ENCODE data around the gene MEX3B.

MEX3B gene

DNA sequence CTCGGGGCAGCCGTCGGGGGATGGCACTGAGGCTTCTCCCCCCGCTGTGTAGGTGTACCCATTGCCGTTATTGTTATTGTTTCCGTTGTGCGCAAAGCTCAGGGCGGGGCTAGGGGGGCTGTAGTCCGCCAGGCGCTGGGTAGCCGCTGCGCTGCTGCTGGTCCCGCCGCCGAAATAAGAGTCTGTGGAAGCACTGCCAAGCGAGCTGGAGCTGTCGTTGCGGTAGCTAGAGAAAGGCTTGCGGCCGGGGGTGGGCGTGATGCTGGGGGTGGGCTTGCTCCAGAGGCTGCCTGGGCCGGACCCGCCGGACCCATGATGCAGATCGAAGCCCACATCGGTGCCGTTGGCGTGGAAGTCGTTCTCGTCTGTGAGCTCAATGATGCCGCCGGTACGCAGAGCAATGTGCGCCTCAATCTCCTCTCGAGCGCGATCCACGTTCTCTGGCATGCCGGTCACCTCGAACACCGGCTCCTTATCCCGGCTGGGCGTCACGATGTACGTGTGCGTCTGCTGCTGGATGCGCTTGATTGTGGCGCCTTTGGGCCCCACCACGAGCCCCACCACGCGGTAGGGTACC lies 1.9 kb downstream of the MEX3B start:
- TF ChIP-seq, protein P1, sequence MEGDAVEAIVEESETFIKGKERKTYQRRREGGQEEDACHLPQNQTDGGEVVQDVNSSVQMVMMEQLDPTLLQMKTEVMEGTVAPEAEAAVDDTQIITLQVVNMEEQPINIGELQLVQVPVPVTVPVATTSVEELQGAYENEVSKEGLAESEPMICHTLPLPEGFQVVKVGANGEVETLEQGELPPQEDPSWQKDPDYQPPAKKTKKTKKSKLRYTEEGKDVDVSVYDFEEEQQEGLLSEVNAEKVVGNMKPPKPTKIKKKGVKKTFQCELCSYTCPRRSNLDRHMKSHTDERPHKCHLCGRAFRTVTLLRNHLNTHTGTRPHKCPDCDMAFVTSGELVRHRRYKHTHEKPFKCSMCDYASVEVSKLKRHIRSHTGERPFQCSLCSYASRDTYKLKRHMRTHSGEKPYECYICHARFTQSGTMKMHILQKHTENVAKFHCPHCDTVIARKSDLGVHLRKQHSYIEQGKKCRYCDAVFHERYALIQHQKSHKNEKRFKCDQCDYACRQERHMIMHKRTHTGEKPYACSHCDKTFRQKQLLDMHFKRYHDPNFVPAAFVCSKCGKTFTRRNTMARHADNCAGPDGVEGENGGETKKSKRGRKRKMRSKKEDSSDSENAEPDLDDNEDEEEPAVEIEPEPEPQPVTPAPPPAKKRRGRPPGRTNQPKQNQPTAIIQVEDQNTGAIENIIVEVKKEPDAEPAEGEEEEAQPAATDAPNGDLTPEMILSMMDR (IDR thresholded peaks at IDR 0.05; ENCODE audit: control insufficient read depth, extremely low read depth, insufficient read depth) = no peak
- no peak for DNase-seq (ENCODE audit: low read depth)
- peak overlapping the region; percentile 70 for H3K4me3 ChIP-seq (ENCODE audit: low read depth, low read length)

GRCh38 chr15:82043130-82043673 lies 2.6 kb downstream of the MEX3B start:
- TF ChIP-seq, protein P1 (IDR thresholded peaks at IDR 0.05; ENCODE audit: control insufficient read depth, extremely low read depth, insufficient read depth) = no peak

GRCh38 chr15:82040862-82041261 lies 5.0 kb downstream of the MEX3B start:
- no peak overlapping the region for H3K4me3 ChIP-seq (ENCODE audit: low read depth, low read length)
- TF ChIP-seq, protein P1 (IDR thresholded peaks at IDR 0.05; ENCODE audit: control insufficient read depth, extremely low read depth, insufficient read depth) = no peak
- DNase-seq (ENCODE audit: low read depth) = peak; percentile 91

More at GRCh38 chr15:82043130-82043673, 2.6 kb downstream of the MEX3B start:
- H3K4me3 ChIP-seq (ENCODE audit: low read depth, low read length) = no peak overlapping the region
- no peak for DNase-seq (ENCODE audit: low read depth)

DNA sequence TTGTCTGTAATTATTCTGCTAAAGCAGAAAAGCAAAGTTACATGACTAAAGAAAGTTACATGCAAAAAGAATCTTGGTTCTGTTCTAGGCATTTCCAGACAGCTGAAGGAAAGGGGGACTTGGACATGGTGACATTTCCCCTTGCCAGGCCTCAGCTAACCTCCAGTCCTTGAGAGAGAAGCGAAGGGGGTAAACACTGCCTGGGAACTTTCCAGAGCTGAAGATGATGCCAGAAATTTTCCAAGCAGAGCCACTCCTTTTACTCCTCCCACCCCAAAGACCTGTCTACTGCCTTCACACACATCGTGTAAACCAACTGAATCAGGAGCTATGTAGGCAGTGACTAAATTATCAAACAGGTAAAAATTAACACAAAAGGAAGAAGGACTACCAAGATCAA lies 5.4 kb downstream of the MEX3B start:
- no peak overlapping the region for H3K4me3 ChIP-seq (ENCODE audit: low read depth, low read length)
- peak; percentile 46 for DNase-seq (ENCODE audit: low read depth)
- TF ChIP-seq, protein P1 (IDR thresholded peaks at IDR 0.05; ENCODE audit: control insufficient read depth, extremely low read depth, insufficient read depth) = no peak

GRCh38 chr15:82039871-82040270 lies 5.9 kb downstream of the MEX3B start:
- no peak for DNase-seq (ENCODE audit: low read depth)
- H3K4me3 ChIP-seq (ENCODE audit: low read depth, low read length) = no peak overlapping the region
- TF ChIP-seq, protein P1 (IDR thresholded peaks at IDR 0.05; ENCODE audit: control insufficient read depth, extremely low read depth, insufficient read depth) = no peak

DNA sequence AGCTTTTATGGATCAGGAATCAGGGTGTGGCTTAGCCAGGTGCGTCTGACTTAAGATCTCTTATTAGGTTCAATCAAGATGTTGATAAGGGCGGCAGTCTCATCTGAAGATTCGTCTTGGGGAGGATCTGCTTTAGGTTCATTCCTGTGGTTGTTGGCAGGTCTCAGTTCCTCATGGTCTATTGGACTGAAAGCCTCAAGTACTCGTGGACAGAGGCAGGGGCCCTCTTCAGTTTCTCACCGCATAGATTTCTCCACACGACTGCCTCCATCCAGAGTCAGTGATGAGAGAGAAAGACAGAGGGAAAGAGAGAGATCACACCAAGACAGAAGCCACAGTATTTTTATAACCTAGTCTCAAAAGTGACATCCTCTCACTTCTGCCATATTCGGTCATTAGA lies 9.4 kb downstream of the MEX3B start:
- TF ChIP-seq, protein P1 (IDR thresholded peaks at IDR 0.05; ENCODE audit: control insufficient read depth, extremely low read depth, insufficient read depth) = no peak
- no peak overlapping the region for H3K4me3 ChIP-seq (ENCODE audit: low read depth, low read length)
- DNase-seq (ENCODE audit: low read depth) = no peak

GRCh38 chr15:82031871-82032270 lies 13.9 kb downstream of the MEX3B start:
- TF ChIP-seq, protein P1 (IDR thresholded peaks at IDR 0.05; ENCODE audit: control insufficient read depth, extremely low read depth, insufficient read depth) = no peak
- no peak for DNase-seq (ENCODE audit: low read depth)
- no peak overlapping the region for H3K4me3 ChIP-seq (ENCODE audit: low read depth, low read length)
